ENCODE measurements around the gene TREM1.

DNA sequence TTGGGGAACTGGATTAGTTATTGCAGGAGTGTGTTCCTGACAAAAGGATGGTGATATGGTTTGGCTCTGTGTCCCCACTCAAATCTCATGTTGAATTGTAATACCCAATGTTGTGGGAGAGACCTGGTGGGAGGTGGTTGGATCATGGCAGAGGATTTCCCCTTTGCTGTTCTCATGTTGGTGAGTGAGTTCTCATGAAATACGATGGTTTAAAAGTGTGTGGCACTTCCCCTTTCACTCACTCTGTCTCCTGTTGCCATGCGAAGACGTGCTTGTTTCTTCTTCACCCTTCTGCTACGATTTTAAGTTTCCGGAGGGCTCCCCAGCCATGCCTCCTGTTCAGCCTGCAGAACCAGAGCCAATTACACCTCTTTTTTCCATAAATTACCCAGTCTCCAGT lies 16.2 kb upstream of the TREM1 start:
- TF ChIP-seq POLR2AphosphoS5 (IDR thresholded peaks at IDR 0.05; ENCODE audit: low read depth), result no peak; the same call in 1 of the 2 replicates
- TF ChIP-seq, protein P1, sequence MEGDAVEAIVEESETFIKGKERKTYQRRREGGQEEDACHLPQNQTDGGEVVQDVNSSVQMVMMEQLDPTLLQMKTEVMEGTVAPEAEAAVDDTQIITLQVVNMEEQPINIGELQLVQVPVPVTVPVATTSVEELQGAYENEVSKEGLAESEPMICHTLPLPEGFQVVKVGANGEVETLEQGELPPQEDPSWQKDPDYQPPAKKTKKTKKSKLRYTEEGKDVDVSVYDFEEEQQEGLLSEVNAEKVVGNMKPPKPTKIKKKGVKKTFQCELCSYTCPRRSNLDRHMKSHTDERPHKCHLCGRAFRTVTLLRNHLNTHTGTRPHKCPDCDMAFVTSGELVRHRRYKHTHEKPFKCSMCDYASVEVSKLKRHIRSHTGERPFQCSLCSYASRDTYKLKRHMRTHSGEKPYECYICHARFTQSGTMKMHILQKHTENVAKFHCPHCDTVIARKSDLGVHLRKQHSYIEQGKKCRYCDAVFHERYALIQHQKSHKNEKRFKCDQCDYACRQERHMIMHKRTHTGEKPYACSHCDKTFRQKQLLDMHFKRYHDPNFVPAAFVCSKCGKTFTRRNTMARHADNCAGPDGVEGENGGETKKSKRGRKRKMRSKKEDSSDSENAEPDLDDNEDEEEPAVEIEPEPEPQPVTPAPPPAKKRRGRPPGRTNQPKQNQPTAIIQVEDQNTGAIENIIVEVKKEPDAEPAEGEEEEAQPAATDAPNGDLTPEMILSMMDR (IDR thresholded peaks at IDR 0.05; ENCODE audit: insufficient read depth, low read length), result no peak
- TF ChIP-seq, protein P2, sequence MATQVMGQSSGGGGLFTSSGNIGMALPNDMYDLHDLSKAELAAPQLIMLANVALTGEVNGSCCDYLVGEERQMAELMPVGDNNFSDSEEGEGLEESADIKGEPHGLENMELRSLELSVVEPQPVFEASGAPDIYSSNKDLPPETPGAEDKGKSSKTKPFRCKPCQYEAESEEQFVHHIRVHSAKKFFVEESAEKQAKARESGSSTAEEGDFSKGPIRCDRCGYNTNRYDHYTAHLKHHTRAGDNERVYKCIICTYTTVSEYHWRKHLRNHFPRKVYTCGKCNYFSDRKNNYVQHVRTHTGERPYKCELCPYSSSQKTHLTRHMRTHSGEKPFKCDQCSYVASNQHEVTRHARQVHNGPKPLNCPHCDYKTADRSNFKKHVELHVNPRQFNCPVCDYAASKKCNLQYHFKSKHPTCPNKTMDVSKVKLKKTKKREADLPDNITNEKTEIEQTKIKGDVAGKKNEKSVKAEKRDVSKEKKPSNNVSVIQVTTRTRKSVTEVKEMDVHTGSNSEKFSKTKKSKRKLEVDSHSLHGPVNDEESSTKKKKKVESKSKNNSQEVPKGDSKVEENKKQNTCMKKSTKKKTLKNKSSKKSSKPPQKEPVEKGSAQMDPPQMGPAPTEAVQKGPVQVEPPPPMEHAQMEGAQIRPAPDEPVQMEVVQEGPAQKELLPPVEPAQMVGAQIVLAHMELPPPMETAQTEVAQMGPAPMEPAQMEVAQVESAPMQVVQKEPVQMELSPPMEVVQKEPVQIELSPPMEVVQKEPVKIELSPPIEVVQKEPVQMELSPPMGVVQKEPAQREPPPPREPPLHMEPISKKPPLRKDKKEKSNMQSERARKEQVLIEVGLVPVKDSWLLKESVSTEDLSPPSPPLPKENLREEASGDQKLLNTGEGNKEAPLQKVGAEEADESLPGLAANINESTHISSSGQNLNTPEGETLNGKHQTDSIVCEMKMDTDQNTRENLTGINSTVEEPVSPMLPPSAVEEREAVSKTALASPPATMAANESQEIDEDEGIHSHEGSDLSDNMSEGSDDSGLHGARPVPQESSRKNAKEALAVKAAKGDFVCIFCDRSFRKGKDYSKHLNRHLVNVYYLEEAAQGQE (IDR thresholded peaks at IDR 0.05; ENCODE audit: insufficient replicate concordance, low read depth), result no peak

Measured in HL-60 (cell line).